Activated T-cell treated with anti-CD3 and anti-CD28 coated beads for 4 hours (primary cell): ENCODE measurements around the gene SLC39A3.
A peak's percentile ranks its signal among the peaks of the same experiment; 100 is the strongest.

Experiments
- DNase-seq: peaks from one replicate; pipeline ENCODE4 v3.0.0-alpha.2; 2020

The SLC39A3 gene, protein sequence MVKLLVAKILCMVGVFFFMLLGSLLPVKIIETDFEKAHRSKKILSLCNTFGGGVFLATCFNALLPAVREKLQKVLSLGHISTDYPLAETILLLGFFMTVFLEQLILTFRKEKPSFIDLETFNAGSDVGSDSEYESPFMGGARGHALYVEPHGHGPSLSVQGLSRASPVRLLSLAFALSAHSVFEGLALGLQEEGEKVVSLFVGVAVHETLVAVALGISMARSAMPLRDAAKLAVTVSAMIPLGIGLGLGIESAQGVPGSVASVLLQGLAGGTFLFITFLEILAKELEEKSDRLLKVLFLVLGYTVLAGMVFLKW

DNA sequence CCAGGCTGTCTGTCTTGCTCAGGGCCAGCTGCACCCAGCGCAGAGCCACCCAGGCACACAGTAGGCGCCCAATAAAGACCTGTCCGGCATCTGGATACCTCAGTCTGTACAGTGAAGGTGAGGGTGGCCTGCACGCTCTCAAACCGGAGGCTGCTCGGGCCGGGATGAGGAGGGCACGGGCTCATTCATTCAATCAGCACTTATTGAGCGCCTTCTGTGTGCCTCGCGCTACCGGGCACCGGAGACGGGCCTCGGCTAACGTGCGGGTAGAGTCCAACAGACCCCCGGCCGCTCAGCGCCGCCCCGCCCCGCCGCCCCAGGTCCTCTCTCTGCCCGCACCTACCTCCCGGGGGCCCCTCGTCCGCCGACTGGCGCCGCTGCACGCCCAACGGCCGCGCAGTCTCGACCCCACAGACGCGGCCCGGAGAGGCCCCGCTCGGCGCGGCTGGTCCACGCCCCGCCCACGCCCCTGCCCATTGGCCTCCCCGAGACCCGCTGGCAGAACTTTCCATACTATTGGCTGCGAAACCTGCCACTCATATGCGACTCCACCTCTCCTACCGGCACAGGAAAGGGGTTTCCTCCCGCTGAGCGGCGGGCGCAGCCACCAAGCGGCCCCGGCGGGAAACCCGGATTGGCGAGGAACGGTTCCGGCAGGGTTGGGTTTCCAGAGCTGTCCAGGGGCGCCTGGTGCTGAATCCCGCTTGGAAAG lies at the start of gene SLC39A3:
Gene SLC39A3, minus strand, starts transcription at position 416 of the 712 bp plus-strand sequence. CDS start 2,760 bp downstream, outside the sequence.
- DNase-seq = peak; percentile 99

DNA sequence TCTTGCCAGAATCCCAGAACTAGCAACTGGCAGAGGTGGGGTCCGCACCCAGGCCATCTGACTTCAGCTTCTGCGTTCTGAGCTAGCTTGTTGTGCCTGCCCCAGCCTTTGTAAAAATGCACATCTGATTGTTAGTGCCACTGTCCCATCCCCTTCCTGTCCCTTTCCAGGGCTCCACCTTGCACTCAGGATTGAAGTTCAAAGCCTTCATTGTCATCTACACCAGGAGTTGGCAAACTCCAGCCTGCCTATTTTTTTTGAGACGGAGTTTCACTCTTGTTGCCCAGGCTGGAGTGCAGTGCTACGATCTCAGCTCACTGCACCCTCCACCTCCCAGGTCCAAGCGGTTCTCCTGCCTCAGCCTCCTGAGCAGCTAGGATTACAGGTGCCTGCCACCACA lies 48.4 kb upstream of the SLC39A3 start:
- no peak for DNase-seq

DNA sequence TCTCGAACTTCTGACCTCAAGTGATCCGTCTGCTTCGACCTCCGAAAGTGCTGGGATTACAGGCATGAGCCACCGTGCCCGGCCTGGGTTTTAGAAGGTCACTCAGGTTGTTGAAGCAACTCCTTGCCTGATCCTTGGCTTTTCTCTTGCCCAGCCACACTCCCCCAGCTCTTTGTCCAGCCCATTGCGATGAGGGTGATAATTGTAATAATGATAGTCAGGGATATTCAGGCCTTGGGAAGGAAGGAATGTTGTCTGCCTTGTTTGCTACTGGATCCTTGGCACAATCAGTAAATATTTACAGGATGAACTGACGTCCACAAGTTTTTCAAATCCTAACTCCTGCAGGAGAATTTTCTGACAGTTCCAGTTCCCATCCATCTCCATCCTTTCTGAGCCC lies 47.3 kb upstream of the SLC39A3 start:
- no peak for DNase-seq

DNA sequence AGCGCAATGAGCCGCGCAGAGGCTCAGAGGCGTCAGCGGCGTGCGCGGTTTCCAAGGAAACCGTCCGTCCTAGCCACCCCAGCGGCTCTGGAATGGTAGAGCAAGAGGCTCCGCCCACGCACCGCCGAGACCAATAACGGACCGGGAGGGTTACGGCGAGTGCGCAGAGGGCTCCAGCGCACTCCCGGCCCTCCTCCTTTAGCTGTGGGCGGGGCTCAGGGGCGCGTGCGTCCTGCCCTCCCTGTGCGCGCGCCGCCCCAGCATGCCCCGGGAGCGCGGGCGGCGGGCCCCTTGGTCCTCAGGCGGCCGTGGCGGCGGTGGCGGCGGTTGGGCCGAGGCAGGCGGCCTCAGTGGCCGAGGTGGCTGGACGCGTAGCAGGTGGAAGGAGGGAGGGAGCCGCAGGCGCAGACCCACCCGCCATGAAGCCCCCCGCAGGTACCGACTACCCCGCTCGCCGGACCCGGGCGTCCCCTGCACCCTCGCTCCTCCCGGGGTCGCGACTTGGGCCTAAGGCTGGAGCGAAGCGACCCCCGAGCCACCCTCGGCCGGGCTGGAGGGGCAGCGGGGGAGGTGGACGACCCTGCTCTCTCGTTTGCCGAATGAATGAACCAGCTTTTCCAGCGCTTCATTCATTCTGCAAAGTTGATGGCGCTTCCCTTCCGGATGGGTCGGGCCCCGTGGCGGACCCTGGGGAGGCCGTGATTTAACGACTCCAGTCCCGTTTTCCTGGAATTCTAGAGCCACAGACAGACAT lies 45.6 kb upstream of the SLC39A3 start, which contains the start of gene THOP1:
Gene THOP1, plus strand, starts transcription at position 260 of the 754 bp plus-strand sequence. Its CDS starts 160 bp downstream, at position 420.
- DNase-seq = peak; percentile 98

DNA sequence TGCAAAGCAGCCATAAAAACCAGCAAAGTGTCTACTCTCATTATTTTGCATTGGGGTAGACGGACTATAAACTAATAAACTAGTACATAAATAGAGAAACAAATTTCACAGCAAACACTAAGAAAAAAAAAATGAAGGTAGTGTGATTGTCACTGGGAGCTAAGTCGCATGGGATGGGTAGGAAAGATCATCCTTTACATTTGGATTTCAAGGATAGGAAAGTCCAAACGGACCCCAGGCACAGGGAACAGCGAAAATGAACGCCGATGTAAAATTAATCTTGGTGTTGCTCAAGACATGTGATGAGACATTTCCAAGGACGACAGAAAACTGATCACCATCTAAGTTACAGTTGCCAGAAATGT lies 43.9 kb upstream of the SLC39A3 start:
- no peak for DNase-seq

DNA sequence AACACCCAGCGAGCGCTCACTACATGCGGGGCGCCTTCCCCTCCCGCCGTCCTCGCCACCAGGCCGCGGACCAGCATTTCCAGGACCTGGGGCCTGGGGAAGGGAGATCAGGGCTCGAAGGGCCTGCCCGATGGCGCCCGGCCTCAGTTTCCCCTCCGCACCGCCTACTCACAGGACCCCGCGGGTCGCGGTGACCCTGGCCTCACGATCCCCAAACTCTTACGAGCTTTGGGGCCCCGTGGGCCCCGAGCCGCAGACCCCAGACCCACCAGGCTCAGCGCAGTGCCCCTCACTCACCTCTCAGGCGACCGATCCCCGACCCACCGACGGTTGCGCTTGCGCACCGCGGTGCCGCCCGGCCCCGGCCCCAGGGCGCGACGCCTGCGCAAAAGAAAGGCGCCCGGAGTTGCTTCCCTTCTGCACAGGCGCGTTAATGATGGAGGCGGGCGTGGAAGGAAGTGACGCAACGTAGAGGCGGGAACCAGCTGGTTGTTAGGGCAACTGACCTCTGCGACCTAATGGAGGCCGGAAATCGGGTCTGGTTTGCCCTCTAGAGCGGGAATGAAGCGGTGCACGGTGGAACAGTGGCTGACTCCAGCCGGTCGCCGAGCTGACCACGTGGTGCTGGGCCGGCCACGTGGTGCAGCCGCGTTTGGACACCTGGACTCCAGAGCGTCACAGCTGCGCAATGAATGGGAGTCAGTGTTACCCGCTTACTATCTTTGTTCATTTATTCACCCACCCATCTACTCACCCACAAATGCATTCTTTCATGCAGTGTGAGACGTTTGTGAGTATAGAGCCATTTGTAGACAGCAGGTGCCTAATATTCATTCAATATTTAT lies 43.3 kb upstream of the SLC39A3 start, which contains the start of gene SGTA:
Gene SGTA, minus strand, starts transcription at position 338 of the 845 bp plus-strand sequence. CDS start 14,205 bp downstream, outside the sequence.
- peak; percentile 95 for DNase-seq

DNA sequence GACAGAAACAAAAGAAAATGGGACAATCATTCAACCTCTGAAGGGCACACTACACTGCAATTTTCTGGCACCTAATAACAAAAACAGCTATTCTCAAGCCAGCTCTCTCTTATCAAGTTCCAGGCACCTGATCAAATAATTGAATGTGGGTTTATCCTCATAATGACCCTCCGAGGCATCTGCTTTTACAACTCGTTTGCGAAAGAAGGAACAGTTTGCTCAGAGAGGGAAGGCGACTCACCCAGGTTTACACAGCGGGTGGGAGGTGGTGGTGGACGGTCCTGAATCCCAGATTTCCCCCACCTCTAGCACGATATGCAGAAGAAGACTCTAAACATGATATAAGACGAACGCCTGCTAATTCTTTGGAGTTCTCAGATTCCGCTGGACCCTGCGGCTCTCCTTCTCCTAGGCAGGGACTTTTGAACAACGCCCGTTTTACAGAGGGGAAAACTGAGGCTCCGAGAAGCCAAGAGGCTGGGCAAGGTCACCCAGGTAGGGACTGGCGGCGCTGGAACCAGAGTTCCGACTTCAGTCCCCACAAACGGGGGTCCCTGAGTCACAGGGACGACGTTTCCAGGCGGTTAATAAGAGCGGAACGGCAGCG lies 42.6 kb upstream of the SLC39A3 start:
- no peak for DNase-seq

DNA sequence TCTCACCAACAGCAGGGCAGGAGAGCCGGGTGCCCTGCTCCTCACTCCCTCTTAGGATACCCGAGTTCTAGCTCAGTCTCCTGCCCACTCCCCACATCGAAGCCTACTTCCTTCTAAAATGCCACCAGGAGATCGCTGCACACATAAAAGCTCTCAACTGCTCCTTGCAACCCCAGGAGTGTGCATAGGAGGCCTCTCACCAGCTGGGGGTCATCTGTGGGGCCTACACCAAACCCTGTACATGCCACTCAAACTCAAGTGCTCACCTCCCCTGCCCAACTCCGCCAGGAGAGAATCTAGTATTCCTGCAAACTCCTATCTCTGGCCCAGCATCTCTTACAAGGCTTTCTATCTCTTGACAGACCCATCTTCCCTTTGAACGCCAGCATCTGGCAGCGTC lies 40.5 kb upstream of the SLC39A3 start:
- no peak for DNase-seq

DNA sequence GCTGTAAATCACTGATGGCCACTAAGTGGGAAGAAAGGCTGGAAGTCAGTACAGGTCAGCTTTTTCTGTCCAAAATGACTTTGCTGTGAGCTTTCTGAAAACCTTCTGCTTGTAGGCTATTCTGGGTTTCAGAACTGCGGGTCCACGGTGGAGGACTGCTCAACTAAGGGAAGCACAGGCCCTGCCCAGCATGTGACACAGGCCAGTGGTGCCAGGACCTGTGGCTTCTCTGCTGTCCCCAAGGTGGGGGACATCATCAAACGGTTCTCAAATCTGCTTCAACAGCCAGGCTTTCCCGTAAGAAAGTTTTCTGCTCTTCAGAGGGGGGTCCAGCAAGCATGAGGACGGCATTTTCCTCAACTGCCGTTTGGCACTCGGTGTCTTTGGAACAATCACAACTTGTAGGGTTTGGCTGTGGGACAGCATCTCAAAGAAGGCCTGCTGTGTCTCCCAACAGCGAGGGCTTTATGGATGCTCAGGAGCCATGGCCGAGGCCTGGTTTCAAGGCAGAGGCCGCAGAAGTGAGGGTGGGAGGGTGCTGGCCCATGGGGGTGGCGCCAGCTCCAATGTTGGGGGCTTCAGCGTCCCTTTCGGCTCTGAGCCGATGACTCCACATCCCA lies 39.4 kb upstream of the SLC39A3 start:
- no peak for DNase-seq

DNA sequence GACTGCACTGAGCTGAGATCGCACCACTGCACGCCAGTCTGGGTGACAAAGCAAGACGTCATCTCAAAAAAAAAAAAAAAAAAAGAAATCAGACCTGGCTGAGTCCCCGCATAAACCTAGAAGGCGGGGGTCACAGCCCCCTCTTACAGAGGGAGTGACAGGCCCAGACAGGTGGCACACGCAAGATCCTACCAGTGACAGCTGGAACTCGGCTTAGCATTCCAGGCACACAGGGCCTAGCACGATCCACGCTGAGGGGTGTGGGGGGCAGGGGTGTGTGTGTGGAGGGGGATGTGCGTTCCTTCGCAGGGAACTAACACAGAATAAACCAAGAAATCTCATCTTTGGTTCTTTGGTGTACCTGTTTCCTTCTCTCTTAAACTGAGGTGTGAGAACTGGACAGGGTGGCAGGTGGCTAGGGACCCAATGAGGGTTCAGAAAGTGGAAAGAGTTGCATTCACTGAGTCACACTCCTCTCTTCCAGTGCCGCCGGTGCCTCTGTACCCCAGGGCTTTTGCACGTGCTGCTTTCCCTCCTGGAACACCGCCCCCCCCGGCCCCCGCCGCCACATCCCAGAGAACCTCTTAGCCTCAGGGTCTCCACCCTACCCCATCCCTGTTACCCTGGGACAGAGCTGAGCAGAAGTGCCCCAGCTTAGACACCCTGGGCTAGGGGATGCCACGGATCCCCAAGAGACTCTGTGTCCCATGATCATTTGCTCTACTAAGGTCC lies 38.3 kb upstream of the SLC39A3 start:
- DNase-seq = no peak

DNA sequence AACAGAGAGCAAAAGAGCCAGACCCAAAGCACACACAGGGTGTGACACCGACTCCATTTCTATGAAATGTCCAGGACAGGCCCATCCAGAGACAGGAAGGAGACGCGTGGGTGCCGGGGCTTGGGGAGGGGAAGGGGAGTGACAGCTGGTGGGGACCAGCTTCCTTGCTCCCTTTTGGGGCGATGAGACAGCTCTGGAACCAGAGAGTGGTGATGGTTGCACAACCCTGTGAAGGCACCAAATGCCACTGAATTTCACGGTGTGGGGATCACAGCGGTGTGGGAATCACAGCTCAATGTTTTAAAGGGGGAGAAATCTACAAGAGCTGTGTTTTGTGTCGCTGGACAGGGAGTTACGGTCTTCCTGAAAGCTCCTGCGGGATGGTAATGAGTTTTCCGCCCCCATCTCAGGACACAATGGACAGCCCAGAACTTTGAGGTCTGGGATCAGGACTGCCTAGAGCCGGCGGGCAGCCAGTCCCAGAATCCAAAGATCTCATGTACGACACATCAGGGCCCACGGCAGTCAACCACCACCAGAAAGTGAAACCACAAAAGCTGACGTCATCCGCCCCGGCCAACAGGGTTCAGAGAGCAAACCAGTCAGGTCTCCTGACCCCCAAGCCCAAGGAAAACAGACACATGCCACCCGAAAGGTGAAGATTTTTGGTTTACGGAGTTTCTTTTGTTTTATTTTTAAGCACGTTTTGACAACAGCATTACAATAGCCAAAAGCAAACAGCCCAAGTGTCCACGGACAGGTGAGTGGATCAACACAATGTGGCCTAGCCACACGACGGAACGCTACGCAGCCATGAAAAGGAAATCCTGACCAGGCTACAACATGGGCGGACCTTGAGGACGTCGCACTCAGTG lies 36.0 kb upstream of the SLC39A3 start:
- DNase-seq = peak; percentile 70

DNA sequence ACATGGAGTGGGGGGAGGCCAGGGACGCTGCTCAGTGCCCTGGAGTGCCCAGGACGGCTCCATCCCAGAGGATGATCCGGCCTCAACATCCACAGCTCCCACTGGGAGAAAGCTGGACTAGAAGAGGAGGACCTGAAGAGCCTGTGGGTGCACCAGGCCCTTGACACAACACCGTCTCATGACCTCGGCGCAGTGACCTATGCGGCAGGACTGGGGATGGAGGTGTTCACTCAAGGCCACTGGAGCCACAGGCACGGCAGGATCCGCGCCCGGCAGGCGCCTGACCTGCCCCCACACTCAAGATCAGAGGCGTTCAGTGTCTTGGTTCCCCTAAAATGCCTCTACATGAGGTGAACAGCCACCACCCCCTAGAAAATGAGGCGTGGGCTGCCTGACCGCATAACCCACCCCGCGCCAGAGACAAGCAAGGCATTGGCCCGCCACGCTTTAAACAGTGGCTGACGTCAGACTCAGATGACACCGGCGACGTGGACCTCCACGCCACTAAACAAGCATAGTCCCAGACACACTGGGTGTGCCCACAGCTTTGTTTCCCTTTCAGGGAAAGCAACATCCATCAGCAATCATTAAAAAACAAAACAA lies 35.2 kb upstream of the SLC39A3 start:
- DNase-seq = no peak

DNA sequence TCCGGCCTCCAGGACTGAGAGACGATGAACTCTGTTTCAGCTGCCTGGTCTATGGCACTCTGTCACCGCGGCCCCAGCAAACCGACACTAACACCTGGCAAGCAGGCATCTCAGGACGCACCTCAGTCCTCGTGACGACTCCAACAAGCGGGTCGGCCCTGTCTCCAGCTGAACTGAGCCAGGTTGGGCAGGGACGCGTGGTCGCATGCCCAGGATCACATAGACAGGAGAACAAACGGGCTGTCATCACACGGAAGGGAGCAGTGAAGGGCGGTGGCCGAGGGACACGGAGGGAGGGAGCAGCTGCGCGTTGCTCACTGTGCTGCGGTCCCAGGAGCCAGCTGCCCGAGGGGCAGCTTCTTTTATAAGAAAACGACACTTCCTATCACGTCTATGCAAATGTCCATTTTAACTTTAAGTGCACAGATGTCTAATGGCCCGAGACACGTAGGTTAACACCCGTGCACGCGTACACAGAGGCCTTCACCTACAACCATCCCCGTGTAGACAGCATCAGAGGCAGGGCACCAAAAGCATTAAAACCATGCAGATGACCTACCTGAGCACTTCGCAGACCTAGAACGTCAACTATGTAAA lies 34.4 kb upstream of the SLC39A3 start:
- no peak for DNase-seq

DNA sequence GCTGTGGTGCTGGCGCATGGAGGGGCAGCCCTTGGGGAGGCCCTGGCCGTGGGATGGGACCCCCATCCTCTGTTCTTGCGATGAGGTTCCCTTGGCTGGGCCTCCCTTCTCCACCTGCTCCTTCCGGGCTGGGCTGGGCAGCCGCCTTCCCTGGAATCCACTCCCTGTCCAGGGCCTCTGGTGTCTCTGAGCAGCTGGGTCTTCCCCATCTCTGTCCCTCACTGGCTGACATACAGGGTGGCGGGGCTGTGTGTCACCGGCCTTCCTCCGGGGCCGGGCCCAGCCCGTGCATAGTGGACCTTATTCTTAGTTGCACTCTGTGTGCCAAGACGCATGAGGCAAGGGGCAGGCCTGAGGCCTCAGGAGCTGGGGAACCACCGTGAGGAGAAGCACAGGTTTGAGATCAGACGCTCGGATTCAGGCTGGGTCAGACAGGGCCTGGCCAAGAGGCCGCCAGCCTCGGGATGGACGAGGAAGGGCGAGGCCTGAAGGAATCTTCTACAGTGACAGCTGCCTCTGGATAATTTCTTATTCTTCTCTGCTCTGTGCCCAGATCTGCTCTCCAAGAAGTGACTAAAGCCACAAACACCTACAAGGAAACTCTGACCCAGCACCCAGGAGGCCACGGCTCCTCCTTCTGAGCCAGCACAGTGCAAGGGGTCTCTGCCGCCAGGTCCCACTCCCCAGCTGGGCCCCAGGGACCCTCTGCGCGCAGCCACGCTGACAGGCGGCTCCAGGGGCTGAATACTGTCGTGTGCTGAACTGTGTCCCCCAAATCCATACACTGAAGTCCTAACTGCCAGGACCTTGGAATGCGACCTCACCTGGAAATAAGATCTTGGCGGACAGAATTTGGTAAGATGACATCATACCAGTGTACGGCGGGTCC lies 32.2 kb upstream of the SLC39A3 start:
- no peak for DNase-seq

DNA sequence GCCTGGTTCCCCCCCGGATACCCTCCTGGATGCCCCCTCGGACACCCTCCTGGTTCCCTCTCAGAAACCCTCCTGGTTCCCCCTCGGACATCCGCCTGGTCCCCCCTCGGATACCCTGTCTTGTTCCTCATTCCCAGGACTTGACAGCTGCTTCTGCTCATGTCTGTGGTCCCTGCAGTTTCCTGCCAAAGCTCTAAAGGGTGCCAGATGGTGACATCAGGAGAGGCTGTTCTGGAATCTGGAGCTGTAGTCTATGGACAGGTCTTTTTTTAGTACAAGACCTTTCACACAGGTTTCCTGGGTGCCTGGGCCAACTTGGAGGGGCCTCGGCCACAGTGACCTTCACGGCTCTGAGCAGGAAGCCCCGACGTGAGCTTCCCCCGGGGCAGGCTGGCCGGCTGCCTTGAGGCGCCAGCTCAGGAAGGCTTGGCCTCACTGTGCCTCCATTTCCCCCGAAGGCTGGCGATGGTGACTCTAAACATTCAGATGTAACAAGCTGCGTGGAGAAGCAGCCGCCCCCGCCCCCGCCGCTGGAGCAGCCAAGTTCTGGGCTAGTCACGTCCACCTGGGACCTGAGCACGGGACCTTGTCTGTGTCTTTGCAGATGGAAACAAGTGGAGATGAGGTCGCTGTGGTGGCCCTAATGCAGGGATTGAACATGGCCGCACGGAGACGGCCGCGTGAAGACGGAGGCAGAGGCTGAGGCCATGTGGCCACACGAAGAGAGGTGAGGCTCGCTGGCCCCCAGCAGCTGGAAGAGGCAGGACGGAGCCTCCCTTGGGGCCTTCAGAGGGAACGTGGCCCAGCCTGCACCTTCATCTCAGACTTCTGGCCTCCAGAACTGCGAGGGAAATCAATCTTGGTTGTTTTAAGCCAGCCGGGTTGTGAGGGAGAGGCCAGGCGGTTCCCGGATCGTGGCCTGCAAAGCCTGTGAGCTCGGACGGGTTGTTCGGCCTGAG lies 30.5 kb upstream of the SLC39A3 start:
- DNase-seq = no peak

DNA sequence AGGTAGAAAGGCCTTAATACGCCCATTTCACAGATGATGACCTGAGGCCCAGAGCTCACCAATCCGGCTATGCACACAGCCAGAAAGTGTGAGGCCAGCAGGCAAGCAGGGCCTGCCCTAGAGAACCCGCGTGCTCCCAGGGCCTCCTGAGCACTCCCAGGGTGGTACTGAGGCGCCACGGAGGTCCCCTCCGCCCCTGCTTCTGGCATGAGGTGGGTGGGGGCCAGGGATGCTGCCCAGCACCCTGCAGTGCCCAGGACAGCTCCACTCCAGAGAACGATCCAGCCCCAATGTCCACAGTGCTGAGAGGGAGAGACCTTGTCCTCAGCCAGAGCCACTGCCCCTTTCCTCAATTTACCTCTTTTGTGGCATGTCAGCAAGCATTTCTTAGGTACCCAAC lies 29.4 kb upstream of the SLC39A3 start:
- DNase-seq = no peak
